B cell (primary cell): ENCODE data around the gene ZNF521. TPM values are rescaled to one million over a fixed set of nuclear protein-coding genes. Genes with fewer than 3 reads are reported as not detected.

Source experiments
- ATAC-seq: fragments of 200-7000 bp; cut with Tn5 transposase; one replicate; pipeline ENCODE4 v1.10.0; 2021; ENCODE audit warnings: low read depth, mild to moderate bottlenecking, moderate number of reproducible peaks, moderate library complexity
- CTCF ChIA-PET: fragments of 350-600 bp; sonication (Branson Sonifier 250); formaldehyde crosslinking; loops from one replicate; lab custom pipeline; 2021; ENCODE audit warnings: antibody characterized with exemption, inconsistent platforms; lab: Charles Lee
- POLR2A ChIA-PET: fragments of 350-600 bp; sonication (Branson Sonifier 250); formaldehyde crosslinking; loops from one replicate; lab custom pipeline; 2021; ENCODE audit warnings: antibody characterized with exemption; lab: Charles Lee
- DNase-seq: peaks from one replicate; pipeline ENCODE4 v3.0.0; 2013
- H2AFZ ChIP-seq: 2 replicates; pipeline ENCODE4 v1.6.1; 2012; ENCODE audit warnings: mild to moderate bottlenecking, low read depth, low read length; ENCODE audit not compliant: insufficient read depth, poor library complexity, severe bottlenecking
- H3K27ac ChIP-seq, 2 donors: 1 replicate in 1 of 2; 2 replicates in 1 of 2; pipeline ENCODE4 v1.5.1; 2012 to 2013; ENCODE audit warnings: low read length in 2 of 2, mild to moderate bottlenecking in 2 of 2, moderate library complexity in 1 of 2
- H3K27me3 ChIP-seq, 4 experiments: fragments of 200-600 bp in 1 of 4; sonication (generic) in 1 of 4; replicated peaks in 1 of 4; 1 replicate in 2 of 4; 2 replicates in 2 of 4; pipeline versions ENCODE4 v1.6.1 to v1.7.0; 2013 to 2016; ENCODE audit warnings: low read length in 3 of 4, mild to moderate bottlenecking in 2 of 4, mixed read lengths in 1 of 4, moderate library complexity in 1 of 4; ENCODE audit not compliant: insufficient read depth in 4 of 4, control insufficient read depth in 3 of 4; ENCODE audit errors: control extremely low read depth in 1 of 4
- H3K36me3 ChIP-seq, 2 experiments: replicated peaks in 1 of 2; 1 replicate in 1 of 2; 2 replicates in 1 of 2; pipeline versions ENCODE4 v1.6.1 to v1.7.1; 2013; ENCODE audit warnings: low read length in 1 of 2; ENCODE audit not compliant: insufficient read depth in 2 of 2, control insufficient read depth in 1 of 2; ENCODE audit errors: control extremely low read depth in 1 of 2, extremely low read depth in 1 of 2
- H3K4me1 ChIP-seq, 2 donors: fragments of 200-600 bp in 1 of 2; sonication (generic) in 1 of 2; 1 replicate in 1 of 2; 2 replicates in 1 of 2; pipeline versions ENCODE4 v1.5.1 to v1.6.1; 2013 to 2017; ENCODE audit warnings: low read length in 2 of 2; ENCODE audit not compliant: control insufficient read depth in 2 of 2, insufficient read depth in 2 of 2
- H3K4me2 ChIP-seq: replicated peaks from 2 replicates; pipeline ENCODE3; 2012; ENCODE audit warnings: mild to moderate bottlenecking, low read depth, low read length; ENCODE audit not compliant: poor library complexity, severe bottlenecking
- H3K4me3 ChIP-seq, 5 experiments: fragments of 200-600 bp in 1 of 5; sonication (generic) in 1 of 5; 1 replicate in 3 of 5; 2 replicates in 2 of 5; pipeline versions ENCODE4 v1.5.1 to v1.7.0; 2011 to 2016; ENCODE audit warnings: low read length in 4 of 5, mild to moderate bottlenecking in 4 of 5, low read depth in 2 of 5, control low read depth in 1 of 5, moderate library complexity in 1 of 5; ENCODE audit not compliant: insufficient read depth in 1 of 5; ENCODE audit errors: control extremely low read depth in 1 of 5, extremely low read depth in 1 of 5
- H3K79me2 ChIP-seq: fragments of 200-600 bp; sonication (generic); one replicate; pipeline ENCODE4 v1.6.0; 2016; ENCODE audit warnings: low read length; ENCODE audit not compliant: control insufficient read depth, insufficient read depth
- H3K9ac ChIP-seq: fragments of 200-600 bp; sonication (generic); 2 replicates; pipeline ENCODE4 v1.6.1; 2017; ENCODE audit warnings: mild to moderate bottlenecking, low read length, moderate library complexity
- H3K9me3 ChIP-seq, 3 donors: one replicate each; pipeline versions ENCODE4 v1.6.1 to v1.7.1; 2013; ENCODE audit warnings: low read length in 2 of 3; ENCODE audit not compliant: control insufficient read depth in 2 of 3, insufficient read depth in 1 of 3; ENCODE audit errors: control extremely low read depth in 1 of 3
- H4K20me1 ChIP-seq: 2 replicates; pipeline ENCODE4 v1.6.0; 2012; ENCODE audit warnings: mild to moderate bottlenecking, low read length; ENCODE audit not compliant: insufficient read depth, control insufficient read depth, poor library complexity, severe bottlenecking
- H3K27ac Mint-ChIP-seq: one replicate; pipeline ENCODE4 v1.8.0; 2021; ENCODE audit warnings: mixed read lengths
- H3K27me3 Mint-ChIP-seq: one replicate; pipeline ENCODE4 v1.8.0; 2021; ENCODE audit warnings: mixed read lengths
- H3K4me1 Mint-ChIP-seq: one replicate; pipeline ENCODE4 v1.8.0; 2021; ENCODE audit warnings: mixed read lengths
- H3K4me3 Mint-ChIP-seq: one replicate; pipeline ENCODE4 v1.8.0; 2021; ENCODE audit warnings: mixed read lengths
- H3K9me3 Mint-ChIP-seq: one replicate; pipeline ENCODE4 v1.8.0; 2022; ENCODE audit warnings: mixed read lengths; ENCODE audit not compliant: insufficient read depth
- CTCF ChIP-seq: fragments of 200-600 bp; IDR thresholded peaks from one replicate; pipeline ENCODE4 v1.8.0; 2022; ENCODE audit warnings: antibody characterized with exemption, mild to moderate bottlenecking
- EZH2 ChIP-seq: IDR thresholded peaks from 2 replicates; pipeline ENCODE4 v1.6.1; 2012; ENCODE audit warnings: borderline replicate concordance, low read depth, mild to moderate bottlenecking, moderate library complexity, low read length; ENCODE audit not compliant: insufficient read depth, poor library complexity, severe bottlenecking
- WGBS: methylation state at CpG from one replicate; pipeline ENCODE4 v1.1.5; 2013; ENCODE audit warnings: missing lambda C conversion rate; ENCODE audit not compliant: insufficient coverage; 5-methylcytosine and 5-hydroxymethylcytosine counted together
- intact Hi-C: fragments of 100-400 bp; cut with micrococcal nuclease; formaldehyde crosslinking; loops from one replicate; pipeline ENCODE4 v1.10.0; 2022
- polyA plus RNA-seq: library from polyadenylated mRNA; depleted of rRNA; stranded (reverse); fragments of >200 nt; gene quantifications from 2 replicates; pipeline ENCODE4 v1.2.3, GENCODE V29; 2012
- total RNA-seq, 2 donors: library from RNA; stranded (reverse); fragments of 120-200 nt in 1 of 2; gene quantifications; 1 replicate in 1 of 2; 2 replicates in 1 of 2; pipeline versions ENCODE4 v1.2.3 to v1.2.4, GENCODE V29; 2013 to 2022

The ZNF521 gene
- total and polyA plus RNA-seq, 2 donors (not counting 1 experiment from before 2014, with no cell fraction given): 0.04 to 9.0 TPM

GRCh38 chr18:25279961-25280360 is 72.0 kb downstream of the ZNF521 start:
- Histone ChIP-seq H3K4me1 (peaks cover 0 to 4% of the 10 kb centered on the region in 2 donors), H3K4me3 (no peak overlapping the region), H2AFZ (no peak overlapping the region), H3K4me2 (no peak overlapping the region), H3K27me3 (peaks cover 0 to 4% (median 0%) of the 10 kb centered on the region in 4 experiments), H3K79me2 (no peaks in the 10 kb centered on the region), H3K9ac (no peak overlapping the region), H3K36me3 (no peaks in the 10 kb centered on the region), H3K9me3 (peaks cover 0 to 1% (median 0%) of the 10 kb centered on the region in 3 donors), H3K27ac (no peak overlapping the region), H4K20me1 (no peaks in the 10 kb centered on the region)
- TF ChIP-seq EZH2 (no peak), CTCF (no peak)
- H3K27ac Mint-ChIP-seq: no peak overlapping the region
- ChIA-PET POLR2A (no interaction called here), CTCF (interaction anchor here (0.6 kb wide), 1 partner anchor 9 kb away, joined by 3 read pairs; no protein-coding TSS in a partner anchor)
- ATAC-seq: no peak
- H3K27me3 Mint-ChIP-seq: peaks cover 17% of the 10 kb centered on the region
- WGBS: no CpG with 5 or more reads among the region's 6 CpGs
- no peaks in the 10 kb centered on the region for H3K9me3 Mint-ChIP-seq
- intact Hi-C loops: no loop called here
- peaks cover 6% of the 10 kb centered on the region for H3K4me1 Mint-ChIP-seq
- H3K4me3 Mint-ChIP-seq: no peak overlapping the region
- DNase-seq: no peak

- POLR2A ChIA-PET: no interaction called here
- Mint-ChIP-seq H3K27me3 (peaks cover 17% of the 10 kb centered on the region), H3K9me3 (no peaks in the 10 kb centered on the region), H3K4me1 (peaks cover 6% of the 10 kb centered on the region), H3K27ac (no peak overlapping the region), H3K4me3 (no peak overlapping the region)
- CTCF ChIA-PET: interaction anchor here (0.6 kb wide), 1 partner anchor 9 kb away, joined by 3 read pairs; no protein-coding TSS in a partner anchor
- no peak overlapping the region for H3K4me2 ChIP-seq
- H3K4me1 ChIP-seq: peaks cover 0 to 4% of the 10 kb centered on the region in 2 donors
- H3K9ac ChIP-seq: no peak overlapping the region
- ATAC-seq (no peak), DNase-seq (no peak)
- peaks cover 0 to 1% (median 0%) of the 10 kb centered on the region in 3 donors for H3K9me3 ChIP-seq
- H3K79me2 ChIP-seq: no peaks in the 10 kb centered on the region
- no peak overlapping the region for H3K27ac ChIP-seq
- no peak overlapping the region for H3K4me3 ChIP-seq
- H3K36me3 ChIP-seq: no peaks in the 10 kb centered on the region
- no CpG with 5 or more reads among the region's 3 CpGs for WGBS
- intact Hi-C loops: no loop called here
- H3K27me3 ChIP-seq: peaks cover 0 to 4% (median 0%) of the 10 kb centered on the region in 4 experiments
- H2AFZ ChIP-seq: no peak overlapping the region
- no peak for TF ChIP-seq CTCF
- no peak for TF ChIP-seq EZH2
- H4K20me1 ChIP-seq: no peaks in the 10 kb centered on the region
Observed at GRCh38 chr18:25279556-25279955, 72.4 kb downstream of the ZNF521 start.
